Hepatocyte (in vitro differentiated cells): ENCODE results near the gene DDX17. TPM values are rescaled to one million over a fixed set of nuclear protein-coding genes. Genes with fewer than 3 reads are reported as not detected.

Source experiments
- DNase-seq: peaks from one replicate; pipeline ENCODE4 v3.0.0-alpha.2; 2016; ENCODE audit warnings: low spot score
- H2AFZ ChIP-seq: fragments of 200-600 bp; sonication (generic); 2 replicates; pipeline ENCODE4 v1.6.0; 2016; ENCODE audit warnings: antibody characterized with exemption, mild to moderate bottlenecking
- H3K27ac ChIP-seq: fragments of 200-600 bp; sonication (generic); 2 replicates; pipeline ENCODE4 v1.5.1; 2016; ENCODE audit warnings: mild to moderate bottlenecking
- H3K27me3 ChIP-seq: fragments of 200-600 bp; sonication (generic); 2 replicates; pipeline ENCODE4 v1.6.1; 2016
- H3K36me3 ChIP-seq: fragments of 200-600 bp; sonication (generic); replicated peaks from 2 replicates; pipeline ENCODE4 v1.5.1; 2016; ENCODE audit warnings: low read depth; ENCODE audit not compliant: insufficient read depth
- H3K4me1 ChIP-seq: fragments of 200-600 bp; sonication (generic); 2 replicates; pipeline ENCODE4 v1.5.1; 2016; ENCODE audit warnings: mild to moderate bottlenecking, moderate library complexity; ENCODE audit not compliant: insufficient read depth
- H3K4me2 ChIP-seq: fragments of 200-600 bp; sonication (generic); 2 replicates; pipeline ENCODE4 v1.6.0; 2016
- H3K4me3 ChIP-seq: fragments of 200-600 bp; sonication (generic); 2 replicates; pipeline ENCODE4 v1.5.1; 2016; ENCODE audit warnings: mild to moderate bottlenecking
- H3K79me2 ChIP-seq: fragments of 200-600 bp; sonication (generic); 2 replicates; pipeline ENCODE4 v1.6.0; 2017; ENCODE audit warnings: mild to moderate bottlenecking
- H3K9me2 ChIP-seq: fragments of 200-600 bp; sonication (generic); replicated peaks from 2 replicates; pipeline ENCODE4 v1.6.0; 2017; ENCODE audit warnings: mild to moderate bottlenecking; ENCODE audit not compliant: insufficient read depth
- H3K9me3 ChIP-seq: fragments of 200-600 bp; sonication (generic); 2 replicates; pipeline ENCODE4 v1.5.1; 2016; ENCODE audit warnings: low read depth, mild to moderate bottlenecking
- H4K20me1 ChIP-seq: fragments of 200-600 bp; sonication (generic); 2 replicates; pipeline ENCODE4 v1.6.0; 2016; ENCODE audit warnings: mild to moderate bottlenecking; ENCODE audit not compliant: insufficient read depth, poor library complexity, severe bottlenecking
- CTCF ChIP-seq: fragments of 200-600 bp; sonication (generic); IDR thresholded peaks from 2 replicates; pipeline ENCODE4 v1.5.1; 2016; ENCODE audit warnings: antibody characterized with exemption, mild to moderate bottlenecking; ENCODE audit not compliant: poor library complexity
- EZH2 ChIP-seq: fragments of 200-600 bp; sonication (generic); IDR thresholded peaks from 2 replicates; pipeline ENCODE4 v1.6.1; 2016; ENCODE audit warnings: antibody characterized with exemption, mild to moderate bottlenecking, borderline replicate concordance
- EZH2phosphoT487 ChIP-seq: fragments of 200-600 bp; sonication (generic); IDR thresholded peaks from one replicate; pipeline ENCODE4 v1.6.1; 2018; ENCODE audit warnings: antibody characterized with exemption, mild to moderate bottlenecking, low read depth, moderate library complexity; ENCODE audit not compliant: unreplicated experiment, severe bottlenecking
- WGBS: methylation state at CpG from one replicate; pipeline ENCODE4 v1.1.6; 2016; ENCODE audit warnings: low lambda C conversion rate; ENCODE audit errors: missing lambda C conversion rate; 5-methylcytosine and 5-hydroxymethylcytosine counted together
- polyA plus RNA-seq: library from polyadenylated mRNA; unstranded; fragments of >200 nt; fragmentation: Nextera tagmentation; extraction: Ambion mirVana; gene quantifications from 2 replicates; pipeline ENCODE4 v1.2.1, GENCODE V29; 2016
- total RNA-seq: library from RNA; depleted of rRNA; stranded (reverse); fragments of >200 nt; gene quantifications from 2 replicates; pipeline ENCODE4 v1.2.3, GENCODE V29; 2014

DDX17 gene
- total RNA-seq (432 and 433 TPM in 2 replicates), polyA plus RNA-seq (42.3 and 50.1 TPM in 2 replicates)

GRCh38 chr22:38506118-38506962 is at the start of gene DDX17:
Gene DDX17 (minus strand): TSS chr22:38506311.
- Histone ChIP-seq H3K4me2 (peak within 1 kb of the TSS; percentile 85), H3K27me3 (no peaks in the 10 kb centered on the region), H3K4me1 (peaks cover 10% of the 10 kb centered on the region), H3K79me2 (peaks cover 50% of the 10 kb centered on the region), H3K9me3 (no peaks in the 10 kb centered on the region), H3K4me3 (peak within 1 kb of the TSS; percentile 52), H3K9me2 (no peaks in the 10 kb centered on the region), H3K27ac (peak within 1 kb of the TSS; percentile 99), H4K20me1 (peaks cover 38% of the 10 kb centered on the region), H3K36me3 (no peaks in the 10 kb centered on the region), H2AFZ (peak within 1 kb of the TSS; percentile 91)
- DNase-seq, result peak; percentile 97
- TF ChIP-seq CTCF (no peak), EZH2 (no peak), EZH2phosphoT487 (no peak)
- WGBS, result 2% methylated on average over 82 of the region's 83 CpGs

GRCh38 chr22:38554281-38554680 is 48.2 kb upstream of the DDX17 start:
- no peaks in the 10 kb centered on the region for H3K9me2 ChIP-seq
- no peaks in the 10 kb centered on the region for H3K79me2 ChIP-seq
- 84% methylated on average over 3 of the region's 3 CpGs for WGBS
- no peaks in the 10 kb centered on the region for H3K36me3 ChIP-seq
- no peaks in the 10 kb centered on the region for H3K9me3 ChIP-seq
- no peak overlapping the region for H2AFZ ChIP-seq
- no peak overlapping the region for H3K27ac ChIP-seq
- no peak for TF ChIP-seq EZH2phosphoT487
- TF ChIP-seq CTCF, result no peak
- no peak for TF ChIP-seq EZH2
- H3K4me1 ChIP-seq, result no peaks in the 10 kb centered on the region
- no peak overlapping the region for H3K4me2 ChIP-seq
- no peak overlapping the region for H3K4me3 ChIP-seq
- no peaks in the 10 kb centered on the region for H4K20me1 ChIP-seq
- no peaks in the 10 kb centered on the region for H3K27me3 ChIP-seq
- DNase-seq, result no peak

GRCh38 chr22:38549101-38549894 is 43.2 kb upstream of the DDX17 start:
- no peak overlapping the region for H3K4me2 ChIP-seq
- H3K27me3 ChIP-seq, result no peaks in the 10 kb centered on the region
- 77% methylated on average over 7 of the region's 7 CpGs for WGBS
- no peak overlapping the region for H3K27ac ChIP-seq
- no peaks in the 10 kb centered on the region for H3K4me1 ChIP-seq
- no peak for DNase-seq
- no peaks in the 10 kb centered on the region for H4K20me1 ChIP-seq
- no peak overlapping the region for H3K4me3 ChIP-seq
- H2AFZ ChIP-seq, result no peak overlapping the region
- no peaks in the 10 kb centered on the region for H3K36me3 ChIP-seq
- H3K9me2 ChIP-seq, result no peaks in the 10 kb centered on the region
- TF ChIP-seq EZH2 (no peak), EZH2phosphoT487 (no peak), CTCF (no peak)
- H3K9me3 ChIP-seq, result no peaks in the 10 kb centered on the region
- no peaks in the 10 kb centered on the region for H3K79me2 ChIP-seq
